Measurements from ENCODE around the gene DGKD.

The DGKD gene

DNA sequence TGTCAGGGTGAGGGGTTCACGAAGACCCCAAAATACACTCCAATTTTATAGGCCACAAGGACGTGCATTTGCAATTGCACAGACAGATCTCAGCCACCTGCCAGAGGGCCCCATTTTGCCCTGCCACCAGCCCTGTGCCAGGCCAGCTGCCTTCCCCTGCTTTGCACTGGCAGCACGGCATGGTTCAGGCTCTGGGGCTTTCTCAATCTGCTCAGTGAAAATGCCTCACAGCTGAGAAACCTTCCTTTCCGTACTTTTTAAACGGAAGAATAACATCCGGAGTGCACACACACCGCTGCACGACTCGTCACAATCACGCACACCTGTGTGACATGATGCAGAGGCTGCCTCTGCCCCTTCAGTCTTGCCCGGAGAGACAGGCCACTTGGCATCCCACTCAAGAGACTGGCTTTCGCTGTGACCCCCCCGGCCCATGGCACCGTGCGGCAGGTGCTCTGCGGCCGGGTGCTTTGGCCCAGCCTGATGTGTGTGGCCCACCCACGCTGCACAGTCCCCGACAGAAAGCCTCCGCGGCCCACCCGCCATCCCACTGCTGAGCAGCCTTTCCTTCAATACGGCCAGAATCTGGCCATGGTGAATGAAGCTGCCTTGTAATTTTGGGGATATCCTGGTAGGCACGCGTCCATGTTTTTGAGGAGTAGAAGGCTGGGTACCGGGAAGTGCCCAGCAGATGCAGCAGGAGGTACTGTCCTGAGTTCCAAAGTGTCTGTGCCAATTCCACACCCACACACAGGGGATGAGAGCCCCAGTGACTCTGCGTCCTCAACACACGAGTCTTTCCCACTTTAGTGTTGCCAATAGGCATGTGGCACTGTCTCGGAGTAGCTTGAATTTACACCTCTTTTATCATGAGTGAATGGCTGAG is 123.5 kb downstream of the DGKD start:
- no peak for DNase-seq

DNA sequence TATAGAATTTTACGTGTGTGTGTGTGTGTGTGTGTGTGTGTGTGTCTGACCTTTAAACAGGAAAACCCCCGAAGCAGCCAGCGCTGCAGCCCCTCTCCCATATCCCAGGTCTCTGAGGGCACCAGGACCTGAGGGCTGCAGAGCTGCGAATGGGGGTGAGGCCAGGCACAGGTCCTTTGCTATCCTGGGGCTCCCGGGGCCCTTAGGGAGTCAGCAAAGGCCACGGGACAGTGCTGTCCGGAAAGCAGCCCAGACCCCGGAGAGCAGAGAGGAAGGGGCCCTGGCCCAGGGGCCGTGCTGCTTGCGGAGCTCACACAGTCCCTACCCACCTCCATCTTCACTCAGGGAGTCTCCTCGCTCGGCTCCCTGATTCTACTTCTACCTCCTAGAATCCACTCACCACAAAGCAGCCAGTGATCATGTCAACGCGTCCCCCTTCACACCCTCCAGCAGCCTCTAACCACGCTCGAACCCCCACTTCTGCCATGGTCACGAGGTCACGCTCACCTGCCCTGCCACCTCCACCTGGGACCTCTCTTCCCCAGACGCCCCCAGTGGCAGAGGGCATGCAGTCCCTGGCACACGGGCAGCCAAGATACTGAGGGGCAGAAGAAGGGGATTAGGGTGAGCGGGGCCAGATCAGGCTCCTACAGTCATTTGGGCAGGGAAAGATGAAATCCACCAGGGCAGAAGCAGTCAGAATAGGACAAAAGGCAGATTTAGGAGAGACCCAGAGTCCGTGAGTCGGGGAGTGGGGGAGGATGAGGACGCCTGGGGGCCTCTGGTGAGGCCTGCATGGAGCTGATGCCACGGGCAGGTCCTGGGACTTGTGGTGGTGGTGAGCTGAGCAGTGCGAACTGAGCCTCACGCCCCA is 125.6 kb downstream of the DGKD start:
- no peak for DNase-seq

DNA sequence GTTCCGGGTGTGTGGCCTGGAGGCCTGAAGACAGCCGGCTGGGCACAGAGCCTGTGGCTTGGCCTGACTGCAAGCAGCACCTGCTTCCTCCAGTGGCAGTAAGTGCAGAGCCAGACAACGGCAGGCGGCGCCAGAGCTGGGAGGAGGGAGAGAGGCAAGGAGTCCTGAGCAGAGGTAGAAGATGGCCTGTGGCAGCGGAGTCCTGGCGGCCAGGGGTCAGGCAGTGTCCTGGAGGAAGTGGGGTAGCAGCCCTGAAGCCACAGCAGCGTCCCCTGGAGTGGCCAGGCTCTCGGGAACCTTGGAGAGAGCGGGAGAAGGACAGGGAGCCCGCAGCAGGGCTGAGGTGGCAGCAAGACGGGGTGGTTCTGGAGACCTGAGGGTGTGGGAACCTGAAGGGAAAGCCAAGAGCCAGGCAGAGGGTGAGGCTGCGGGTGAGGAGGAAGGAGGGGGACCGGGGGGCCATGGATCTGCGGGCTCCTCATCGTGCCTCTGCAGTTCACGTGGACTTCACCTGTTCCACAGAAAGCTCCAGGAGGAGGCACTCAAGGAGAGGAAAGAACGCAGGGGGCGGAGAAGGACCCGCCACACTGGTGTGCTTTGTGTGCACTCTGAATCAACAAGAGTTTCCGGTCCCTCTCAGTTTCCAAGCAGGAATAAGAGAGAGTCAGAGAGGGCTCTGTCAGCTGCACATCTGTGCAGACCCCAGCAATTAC is 126.4 kb downstream of the DGKD start:
- no peak for DNase-seq

DNA sequence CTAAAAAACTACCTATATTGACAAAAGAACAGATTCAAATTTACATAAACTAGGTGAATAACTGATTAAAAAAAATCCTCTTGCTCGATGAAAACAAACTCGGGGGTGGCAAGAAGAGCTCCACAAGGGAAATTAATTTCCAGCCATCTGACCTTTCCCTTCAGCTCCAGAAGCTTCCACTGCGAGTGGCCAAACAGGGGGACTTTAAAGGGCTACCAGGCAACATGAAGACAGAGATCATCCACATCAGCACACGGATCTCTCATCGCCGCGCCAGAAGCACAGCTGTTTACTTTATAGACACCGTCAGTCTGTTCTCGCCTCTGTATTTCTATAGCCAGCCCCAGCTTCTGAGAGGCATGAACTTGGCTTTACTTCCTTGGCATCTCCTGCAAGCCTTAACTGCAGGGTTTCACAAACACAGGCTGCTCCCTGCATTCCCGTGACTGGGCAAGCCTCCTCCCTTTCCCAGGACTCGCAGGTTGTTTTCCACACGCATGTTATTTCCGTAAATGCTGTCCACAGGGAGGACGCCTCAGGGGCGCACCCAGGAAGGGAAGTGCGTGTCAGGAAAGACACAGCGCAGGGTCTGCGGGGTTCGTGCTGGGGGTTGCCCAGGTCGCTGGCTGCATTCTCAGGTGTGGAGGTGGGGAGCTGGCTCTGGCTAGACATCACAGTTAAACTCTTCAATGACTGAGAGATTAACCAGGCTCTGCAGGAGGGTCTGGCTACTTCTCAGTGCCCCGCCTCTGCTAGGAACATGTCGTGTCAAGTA is 127.3 kb downstream of the DGKD start:
- no peak for DNase-seq

DNA sequence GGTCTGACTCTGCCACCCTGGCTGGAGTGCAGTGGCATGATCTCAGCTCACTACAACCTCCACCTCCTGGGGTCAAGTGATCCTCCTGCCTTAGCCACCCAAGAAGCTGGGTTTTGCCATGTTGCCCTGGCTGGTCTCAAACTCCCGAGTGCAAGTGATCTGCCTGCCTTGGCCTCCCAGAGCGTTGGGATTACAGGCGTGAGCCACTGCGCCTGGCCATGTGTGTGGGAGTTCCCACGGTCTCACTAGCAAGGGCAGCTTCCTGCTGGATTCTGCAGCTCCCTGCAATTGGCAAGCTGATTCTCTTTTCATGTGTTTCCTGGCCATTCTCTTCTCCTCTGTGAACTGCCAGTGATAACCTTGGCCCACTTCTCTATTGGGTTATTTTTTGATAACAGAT is 128.3 kb downstream of the DGKD start:
- DNase-seq, result no peak

DNA sequence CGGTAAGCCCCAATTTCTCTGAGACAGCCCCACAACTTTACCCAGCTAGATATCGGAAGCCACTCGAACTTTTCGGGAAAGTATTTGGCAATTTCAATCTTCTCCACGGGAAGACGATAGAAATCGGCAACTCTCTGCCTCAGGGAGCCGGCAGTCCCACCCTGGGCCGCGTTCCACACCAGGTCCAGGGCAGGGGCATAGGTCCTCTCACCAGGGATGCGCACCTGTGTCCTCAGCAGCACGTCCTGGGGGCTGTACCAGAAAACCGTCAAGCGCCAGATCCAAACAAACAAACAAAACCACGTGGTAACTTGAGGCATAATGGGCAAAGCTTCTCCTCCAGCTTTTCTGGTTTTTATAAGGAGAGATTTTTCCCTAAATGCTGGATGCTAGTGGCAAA is 131.4 kb downstream of the DGKD start:
- DNase-seq, result no peak

DNA sequence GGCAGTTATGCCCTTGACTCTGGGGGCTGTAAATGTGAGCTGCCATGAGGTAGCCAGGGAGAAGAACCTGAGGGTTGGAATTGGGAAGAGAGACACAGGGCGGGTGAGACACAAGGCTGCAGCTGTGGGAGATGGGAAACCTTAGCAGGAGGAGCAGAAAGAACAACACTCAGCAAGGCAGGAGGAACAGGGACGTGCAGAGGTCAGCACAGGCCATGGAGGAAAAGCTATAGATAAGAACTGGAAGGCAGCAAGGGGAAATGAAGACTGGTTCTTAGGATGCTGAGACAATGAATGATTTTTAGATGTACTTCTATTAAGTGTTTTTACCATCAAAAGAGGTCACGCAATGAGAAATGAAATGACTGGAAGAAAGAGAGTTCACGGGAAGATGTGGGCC is 132.1 kb downstream of the DGKD start:
- no peak for DNase-seq

DNA sequence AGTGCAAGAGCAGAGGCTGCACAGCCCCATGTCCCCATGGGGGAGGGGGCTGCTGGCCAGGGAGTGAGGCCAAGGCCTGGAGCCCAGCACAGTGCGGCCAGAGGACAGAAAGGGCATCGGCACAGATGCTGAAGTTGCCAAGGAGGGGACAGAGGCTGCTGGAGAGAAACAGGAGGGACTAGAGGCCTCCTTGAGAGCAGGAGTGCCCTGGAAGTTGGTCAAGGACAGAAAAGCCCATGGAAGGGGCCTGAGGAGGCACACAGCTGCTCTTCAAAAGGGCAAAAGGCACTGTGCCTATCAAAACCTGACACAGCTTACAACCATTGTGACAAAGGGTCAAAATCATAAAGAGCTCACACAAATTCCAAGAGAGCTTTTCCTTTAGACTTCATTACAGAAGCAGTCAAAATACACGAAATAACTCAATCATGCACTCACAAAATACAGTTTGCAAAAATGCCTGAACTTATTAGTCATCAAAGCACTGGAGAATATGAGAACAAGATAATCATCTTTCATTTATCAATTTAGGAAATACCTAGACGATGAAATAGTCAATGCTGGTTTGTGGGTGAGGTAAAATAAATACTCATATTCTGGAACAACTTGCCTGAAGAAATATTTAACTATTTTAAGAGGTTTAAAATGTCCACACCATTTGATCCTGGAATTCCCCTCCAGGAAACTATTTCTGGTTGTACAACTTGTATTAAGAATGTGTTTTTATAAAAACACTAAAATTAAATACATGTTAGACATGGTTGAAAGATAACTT is 132.7 kb downstream of the DGKD start:
- no peak for DNase-seq

DNA sequence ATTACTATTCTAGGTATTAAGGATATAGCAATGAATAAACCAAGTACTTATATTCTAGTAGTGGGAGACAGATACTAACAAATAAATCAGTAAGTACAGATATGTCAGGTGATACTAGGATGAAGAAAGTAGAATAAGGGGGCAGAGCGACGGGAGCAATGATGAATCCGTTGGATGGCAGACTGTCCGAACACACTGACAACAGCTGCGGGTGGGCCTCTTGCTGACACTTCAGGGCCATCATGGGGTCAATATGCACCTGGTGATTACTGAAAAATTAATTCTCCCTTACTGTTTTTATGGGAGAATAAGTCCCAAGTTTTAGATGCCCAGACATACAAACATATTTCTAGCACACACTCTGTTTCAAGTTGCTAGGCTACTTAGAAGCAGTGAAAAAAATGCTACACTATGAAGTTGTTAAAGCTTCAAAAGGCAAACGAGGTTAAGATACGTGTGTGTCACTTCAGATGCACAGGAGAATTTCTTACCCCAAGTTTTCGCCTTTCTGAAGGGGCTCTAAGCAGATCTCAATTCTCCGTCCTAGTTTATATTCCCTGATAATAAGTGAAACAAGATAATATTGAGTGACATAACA is 133.6 kb downstream of the DGKD start:
- no peak for DNase-seq

DNA sequence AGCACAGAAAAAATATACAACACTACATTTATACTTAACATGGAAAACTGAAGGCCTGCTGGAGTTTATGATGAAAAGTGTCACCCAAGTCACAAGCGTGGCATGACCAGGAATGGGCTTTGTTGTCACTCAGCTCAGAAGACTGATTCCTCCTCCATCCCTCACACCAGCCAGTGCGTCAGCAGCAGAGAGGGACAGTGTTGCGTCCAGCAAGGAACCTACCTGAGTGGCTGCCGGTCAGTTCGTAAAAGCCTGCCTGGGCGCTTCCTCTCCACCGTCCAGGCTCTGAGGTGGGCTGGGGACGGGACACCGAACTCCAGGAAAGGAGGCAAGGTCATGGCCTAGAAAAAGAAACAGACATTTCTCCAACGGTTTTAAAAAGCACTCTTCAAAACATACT is 134.8 kb downstream of the DGKD start:
- no peak for DNase-seq

DNA sequence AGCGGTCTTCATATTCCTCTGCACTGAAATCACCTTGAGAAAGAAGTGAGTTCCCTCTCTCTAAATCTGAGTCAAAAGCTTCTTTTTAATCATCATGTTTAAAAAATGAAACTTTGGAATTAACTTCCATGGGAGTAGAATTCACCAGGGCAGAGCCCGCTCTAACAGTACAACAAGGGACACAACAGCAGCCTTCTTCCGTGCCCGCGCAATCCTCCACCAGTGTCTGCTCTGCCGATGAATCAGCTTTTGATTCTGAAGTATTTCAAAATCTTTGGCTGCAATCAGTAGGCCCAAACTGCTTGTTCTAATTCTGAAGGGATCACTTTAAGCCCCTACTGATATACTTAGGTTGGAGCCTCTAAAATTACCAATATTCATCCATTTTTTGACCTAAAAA is 135.4 kb downstream of the DGKD start:
- no peak for DNase-seq

DNA sequence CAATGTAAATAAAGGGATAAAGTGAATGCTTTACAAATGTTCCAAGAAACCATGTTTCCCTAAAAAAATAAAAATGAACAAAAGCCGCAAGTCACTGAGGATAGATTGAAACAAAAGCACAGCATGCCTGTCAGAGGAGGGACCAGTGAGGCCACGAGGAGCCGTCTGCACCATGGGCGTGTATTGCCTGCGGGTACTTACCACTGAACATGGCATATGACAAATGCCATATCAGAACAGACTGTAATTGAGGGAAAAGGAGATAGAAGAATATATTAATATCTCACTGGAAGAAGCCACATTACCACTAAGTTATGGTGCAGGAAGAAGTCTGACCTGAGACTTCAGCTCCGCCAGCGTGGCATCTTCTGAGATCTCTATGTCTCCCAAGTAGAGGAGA is 136.5 kb downstream of the DGKD start:
- DNase-seq, result no peak

DNA sequence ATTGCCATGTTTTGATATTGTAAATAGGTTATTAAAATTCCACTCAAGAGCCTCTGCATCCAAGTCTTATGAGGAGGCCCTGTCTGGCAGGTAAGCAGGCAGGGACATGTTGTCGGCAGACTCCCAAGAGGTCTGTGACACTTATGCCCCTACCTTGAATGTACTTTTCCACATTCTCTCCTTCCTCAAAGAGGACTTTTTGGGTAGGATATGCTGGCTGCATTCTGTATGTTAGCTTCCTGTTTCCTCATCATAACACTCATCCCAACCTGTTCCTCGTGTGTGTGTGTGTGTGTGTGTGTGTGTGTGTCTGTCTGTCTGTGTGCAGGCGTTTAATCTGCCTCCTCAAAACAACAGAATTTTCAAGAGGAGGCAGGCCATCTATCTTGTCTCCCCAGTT is 137.0 kb downstream of the DGKD start:
- no peak for DNase-seq

DNA sequence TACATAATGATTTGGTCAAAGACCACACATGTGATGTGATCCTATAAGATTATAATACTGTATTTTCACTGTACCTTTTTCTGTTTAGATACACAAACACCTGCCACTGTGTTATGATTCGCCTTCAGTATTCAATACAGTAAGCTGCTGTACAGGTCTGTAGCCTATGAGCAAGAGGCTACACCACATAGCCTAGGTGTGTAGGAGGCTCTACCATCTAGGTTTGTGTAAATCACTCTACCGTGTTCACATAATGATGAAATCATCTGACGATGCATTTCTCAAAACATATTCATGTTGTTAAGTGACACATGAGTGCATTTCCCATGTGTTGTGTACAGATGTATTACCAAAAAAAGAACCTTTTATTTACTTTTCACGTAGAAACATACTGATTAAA is 137.8 kb downstream of the DGKD start:
- DNase-seq, result no peak

DNA sequence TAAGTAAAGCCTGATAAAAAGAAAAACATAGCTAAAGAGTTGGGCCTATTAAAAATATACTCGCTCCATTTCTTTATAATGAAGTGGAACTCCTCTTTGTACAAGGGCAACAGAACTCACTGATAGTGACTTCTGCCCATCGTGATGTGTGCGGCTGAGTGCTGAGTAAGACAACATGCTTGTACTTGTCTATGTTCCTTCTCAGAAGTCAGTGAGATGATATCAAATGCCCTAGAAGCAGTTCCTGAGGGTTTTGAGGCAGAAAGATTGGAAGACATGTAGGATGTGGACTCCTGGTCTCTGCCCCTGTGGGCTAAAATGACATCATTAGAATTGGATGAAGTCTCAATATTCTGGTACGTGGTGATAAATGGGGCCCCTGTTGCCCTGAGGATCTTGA is 138.5 kb downstream of the DGKD start:
- DNase-seq, result no peak

DNA sequence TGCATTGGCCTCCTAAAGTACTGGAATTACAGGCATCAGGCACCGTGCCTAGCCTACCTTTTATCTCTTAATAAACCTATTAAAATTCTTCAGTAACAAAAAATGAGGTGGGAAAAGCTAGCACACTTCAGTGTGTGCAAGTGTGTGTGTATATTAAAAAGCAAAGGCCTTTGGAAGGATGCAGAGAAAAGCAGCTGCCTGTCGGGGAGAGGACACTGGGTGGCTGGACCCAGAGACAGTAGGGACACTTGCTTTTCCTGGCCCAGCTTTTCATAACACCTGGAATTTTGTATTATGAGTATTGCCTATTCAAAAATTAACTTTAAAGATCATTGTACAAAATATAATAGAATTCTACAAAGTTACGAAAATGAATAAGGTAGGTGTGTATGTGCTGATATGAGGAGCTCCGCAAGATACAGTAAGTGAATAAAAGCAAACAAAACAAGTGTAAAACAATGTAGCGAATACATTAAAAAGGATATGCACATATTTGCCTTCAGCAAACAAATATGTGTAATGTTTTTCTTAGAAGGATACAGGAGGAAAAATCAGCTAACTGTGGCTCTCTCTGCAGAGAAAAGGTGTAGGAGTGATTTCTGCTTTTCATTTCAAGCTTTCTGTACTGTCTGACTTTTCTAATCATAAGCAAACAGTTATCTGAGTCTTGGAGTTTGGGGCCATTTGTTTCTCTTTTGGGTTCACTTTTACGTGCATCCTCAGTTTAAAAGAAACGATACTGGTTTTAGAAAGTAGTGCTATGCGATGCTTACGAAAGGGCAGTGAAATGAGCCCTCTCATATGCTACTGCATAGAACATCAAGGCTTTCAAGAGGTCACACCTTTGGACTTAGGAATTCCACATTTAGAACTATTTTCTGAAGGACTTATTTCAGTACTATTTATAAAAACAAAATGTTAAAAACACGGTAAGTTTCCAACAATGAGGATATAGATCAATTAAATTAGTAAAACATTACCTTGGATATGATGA is 141.5 kb downstream of the DGKD start:
- no peak for DNase-seq

DNA sequence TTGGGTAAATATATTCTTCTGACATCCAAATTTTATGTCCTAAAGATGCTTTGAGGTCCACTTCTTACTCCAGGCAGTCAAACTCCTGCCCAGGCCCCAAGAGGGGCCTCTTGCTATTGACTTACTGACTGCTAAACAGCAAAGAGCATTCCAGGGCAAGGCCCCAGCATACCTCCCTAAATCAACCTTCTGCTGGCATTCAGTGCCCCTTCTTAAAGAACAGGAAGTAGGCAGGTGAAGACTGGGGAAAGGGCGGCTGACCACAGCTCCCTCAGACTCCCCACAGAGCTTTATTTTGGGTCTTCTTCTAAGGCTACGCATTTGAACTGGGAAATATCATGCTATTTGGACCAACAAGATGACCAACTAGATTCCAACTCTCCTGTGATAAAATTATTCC is 143.4 kb downstream of the DGKD start:
- no peak for DNase-seq

DNA sequence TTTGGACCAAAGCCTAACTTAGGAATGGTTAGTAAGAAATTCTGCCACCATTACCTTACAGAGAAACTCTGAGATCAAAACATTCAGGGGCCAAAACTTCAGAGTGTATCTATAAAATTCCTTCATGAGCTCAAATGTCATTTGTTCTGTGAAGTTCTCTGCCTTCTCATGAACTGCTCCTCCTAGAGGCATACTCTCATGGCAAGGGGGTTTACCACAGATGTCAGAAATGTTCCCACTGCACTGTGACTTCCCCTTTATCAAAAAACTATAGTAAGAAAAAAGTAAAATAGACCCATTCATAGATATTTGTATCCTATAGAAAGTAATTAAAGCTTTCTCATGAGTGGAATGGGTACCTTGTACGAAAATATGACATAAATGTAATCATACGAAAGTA is 143.8 kb downstream of the DGKD start:
- DNase-seq, result no peak

DNA sequence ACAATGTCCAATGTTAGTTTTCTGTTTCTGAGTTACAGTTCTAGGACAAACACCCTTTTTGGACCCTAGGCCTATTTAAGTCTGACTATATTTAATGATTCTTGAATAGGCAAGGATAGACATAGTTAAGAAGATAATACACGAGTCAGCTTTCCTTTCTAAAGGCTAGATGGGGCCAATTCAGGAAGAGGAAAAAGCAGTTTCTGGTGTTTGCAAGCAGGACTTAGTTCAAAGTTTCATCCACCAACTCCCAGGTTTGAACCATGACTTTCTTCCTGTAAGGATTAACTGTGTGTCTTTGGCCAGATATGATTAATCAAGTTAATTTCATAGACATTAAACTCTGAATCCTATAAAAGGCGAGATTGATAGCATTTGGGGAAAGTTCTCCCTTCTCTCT is 145.6 kb downstream of the DGKD start:
- no peak for DNase-seq
